Measurements from ENCODE around the gene CRKL. TPM values are rescaled to one million over a fixed set of nuclear protein-coding genes. Genes with fewer than 3 reads are reported as not detected.

CRKL gene
- 21.3 to 24.7 TPM (median 23.4 TPM) in 5 replicates for total RNA-seq (2022; extraction: Qiagen RNA extraction; ENCODE audit: low read depth)

DNA sequence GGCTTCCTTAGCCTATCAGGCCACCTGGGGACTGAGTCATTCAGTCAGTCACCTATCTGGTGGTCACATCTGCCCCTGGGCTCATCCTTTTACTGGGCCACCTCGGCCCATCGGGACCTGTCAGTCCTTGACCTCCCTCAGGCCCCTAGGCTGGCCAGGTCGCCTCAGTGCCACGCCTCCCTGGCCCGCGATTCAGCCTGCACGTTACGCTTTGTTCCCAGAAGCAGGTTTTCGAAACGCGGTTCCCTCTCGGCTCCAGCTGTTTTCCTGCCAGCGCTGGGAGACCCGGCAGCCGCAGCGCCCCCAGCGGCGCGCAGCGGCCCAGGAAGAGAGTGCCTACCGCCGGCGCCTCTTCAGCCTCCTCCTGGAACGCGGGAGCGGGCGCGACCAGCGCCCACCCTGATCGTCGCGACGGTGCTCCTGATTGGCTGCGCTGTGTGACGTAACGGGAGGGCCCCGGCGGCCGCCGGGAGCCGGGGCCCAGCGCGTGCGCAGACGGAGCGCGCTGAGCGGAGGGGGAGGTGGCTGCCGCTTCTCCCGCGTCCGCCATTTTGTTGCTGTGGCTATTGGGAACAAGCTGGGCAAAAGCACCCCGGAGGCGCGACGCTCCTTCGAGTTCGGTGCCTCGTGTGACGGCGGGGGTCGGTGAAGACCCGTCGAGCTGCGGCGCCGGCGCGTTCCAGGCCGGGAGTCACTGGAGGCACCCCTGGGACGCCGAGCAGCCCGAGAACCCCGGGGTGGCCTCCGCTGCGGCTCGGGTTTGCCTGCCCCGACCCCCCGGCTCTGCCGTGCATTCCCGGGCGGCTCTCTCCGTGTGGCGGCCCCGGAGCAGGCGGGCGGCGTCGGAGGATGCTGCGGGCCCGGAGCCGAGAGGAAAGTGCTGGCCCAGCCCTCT lies at the start of gene CRKL:
CRKL (plus strand) TSS at position 492 of the 895 bp plus-strand sequence. CDS start 528 bp downstream, outside the sequence.

GRCh38 chr22:20966883-20967696 lies 49.9 kb downstream of the CRKL start, which contains the start of gene AIFM3:
TSS of gene AIFM3 (plus strand) at chr22:20967255. CDS start at chr22:20967945, 690 bp downstream.

GRCh38 chr22:20981787-20982562 lies 64.8 kb downstream of the CRKL start, which contains the start of gene LZTR1:
TSS of gene LZTR1 (plus strand) at chr22:20982297. CDS start at chr22:20982372, 75 bp downstream.

GRCh38 chr22:21001601-21002325 lies 84.6 kb downstream of the CRKL start, which contains the start of gene THAP7:
TSS of gene THAP7 (minus strand) at chr22:21002118. CDS start at chr22:21001911, 207 bp downstream.

Other genes with a start within 250 kb of the CRKL start
- 0.09 TPM in 1 of 5 replicates, not detected in the others for gene SERPIND1, start 143.3 kb upstream of the CRKL start, total RNA-seq (2022; extraction: Qiagen RNA extraction; ENCODE audit: low read depth)
- 17.7 to 21.8 TPM (median 18.8 TPM) in 5 replicates for gene PI4KA, start 58.6 kb upstream of the CRKL start, total RNA-seq (2022; extraction: Qiagen RNA extraction; ENCODE audit: low read depth)
- gene SNAP29, start 58.4 kb upstream of the CRKL start, total RNA-seq (2022; extraction: Qiagen RNA extraction; ENCODE audit: low read depth), result 11.0 to 19.2 TPM (median 17.4 TPM) in 5 replicates
- 1.5 to 3.4 TPM (median 2.8 TPM) in 5 replicates for gene AIFM3, start 49.8 kb downstream of the CRKL start, total RNA-seq (2022; extraction: Qiagen RNA extraction; ENCODE audit: low read depth)
- 12.2 to 19.1 TPM (median 17.6 TPM) in 5 replicates for gene LZTR1, start 64.9 kb downstream of the CRKL start, total RNA-seq (2022; extraction: Qiagen RNA extraction; ENCODE audit: low read depth)
- 13.8 to 23.8 TPM (median 22.9 TPM) in 5 replicates for gene THAP7, start 84.7 kb downstream of the CRKL start, total RNA-seq (2022; extraction: Qiagen RNA extraction; ENCODE audit: low read depth)
- 0.58 to 1.2 TPM (median 0.79 TPM) in 5 replicates for gene P2RX6, start 97.8 kb downstream of the CRKL start, total RNA-seq (2022; extraction: Qiagen RNA extraction; ENCODE audit: low read depth)
- not detected in 5 replicates for gene SLC7A4, start 115.2 kb downstream of the CRKL start, total RNA-seq (2022; extraction: Qiagen RNA extraction; ENCODE audit: low read depth)
- gene LRRC74B, start 128.5 kb downstream of the CRKL start, total RNA-seq (2022; extraction: Qiagen RNA extraction; ENCODE audit: low read depth), result not detected in 5 replicates